ENCODE data around the gene TEKTIP1. TPM values are rescaled to one million over a fixed set of nuclear protein-coding genes. Genes with fewer than 3 reads are reported as not detected.

The TEKTIP1 gene
- total and polyA plus RNA-seq, 9 of the 15 experiments (the other 6 are each of a cell fraction or from before 2014, with no cell fraction given), result 0.66 TPM; not detected in 8

DNA sequence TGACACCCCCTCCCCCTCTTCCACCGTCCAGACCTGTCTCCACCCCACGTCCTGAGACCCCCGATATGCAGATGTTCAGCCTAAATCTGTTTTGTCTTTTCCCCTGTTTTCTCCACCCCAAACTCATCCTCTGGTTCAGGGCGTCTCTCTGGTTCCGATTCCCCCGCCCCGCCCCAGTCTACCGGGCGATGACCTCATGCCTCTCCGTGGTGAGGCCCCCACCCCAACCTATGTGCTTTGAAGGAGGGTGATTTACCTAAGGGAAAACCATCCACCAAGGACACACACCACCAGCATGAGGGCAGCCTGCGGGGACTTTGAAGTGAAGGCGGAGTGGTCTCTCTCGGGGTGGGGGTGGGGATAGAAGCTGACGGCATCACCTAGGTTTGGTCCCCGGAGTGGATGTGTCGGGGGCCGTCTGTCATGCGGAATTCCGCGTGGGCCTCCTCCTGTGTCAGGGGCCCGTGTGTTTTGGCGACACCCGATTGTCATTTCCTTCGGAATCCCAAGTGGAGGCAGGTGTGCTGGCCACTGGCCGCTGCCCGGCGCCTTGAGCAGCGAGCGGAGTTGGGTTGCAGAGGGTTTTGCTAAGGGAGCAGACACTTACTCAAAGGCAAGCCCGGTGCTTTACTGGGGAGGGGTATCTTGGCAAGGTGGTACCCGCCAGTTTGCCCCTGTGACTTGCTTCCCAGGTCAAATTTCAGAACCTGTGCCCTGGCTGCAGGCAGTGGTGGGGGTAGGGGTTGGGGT, 31.4 kb upstream of the TEKTIP1 start (continued):
- TF ChIP-seq RCOR1 (IDR thresholded peaks at IDR 0.05; ENCODE audit: borderline replicate concordance in 1 of 2, low read depth in 2 of 2, low read length in 2 of 2) (no peak), ATF7 (IDR thresholded peaks at IDR 0.05) (peak; percentile 73), NR3C1 (CRISPR knock-in tag; IDR thresholded peaks at IDR 0.05) (no peak), TCF15 (CRISPR knock-in tag; IDR thresholded peaks at IDR 0.05) (no peak), KLF13 (tag; IDR thresholded peaks at IDR 0.05; ENCODE audit: borderline replicate concordance, low read depth) (no peak), BRD9 (IDR thresholded peaks at IDR 0.05; ENCODE audit: low read depth, partially characterized antibody) (no peak), PTBP1 (IDR thresholded peaks at IDR 0.05; ENCODE audit: low read depth, low read length) (no peak), RBM17 (IDR thresholded peaks at IDR 0.05; ENCODE audit: borderline replicate concordance, low read depth, low read length) (no peak), ZNF134 (CRISPR knock-in tag; conservative IDR thresholded peaks at IDR 0.05) (no peak), POLR2G (IDR thresholded peaks at IDR 0.05; ENCODE audit: low read depth, low read length) (peak; percentile 41; the same call in 1 of the 2 replicates), MAFK (IDR thresholded peaks at IDR 0.05; ENCODE audit: low read length) (no peak), ZFPM2 (CRISPR knock-in tag; IDR thresholded peaks at IDR 0.05) (no peak)
- TF ChIP-seq, protein P1, sequence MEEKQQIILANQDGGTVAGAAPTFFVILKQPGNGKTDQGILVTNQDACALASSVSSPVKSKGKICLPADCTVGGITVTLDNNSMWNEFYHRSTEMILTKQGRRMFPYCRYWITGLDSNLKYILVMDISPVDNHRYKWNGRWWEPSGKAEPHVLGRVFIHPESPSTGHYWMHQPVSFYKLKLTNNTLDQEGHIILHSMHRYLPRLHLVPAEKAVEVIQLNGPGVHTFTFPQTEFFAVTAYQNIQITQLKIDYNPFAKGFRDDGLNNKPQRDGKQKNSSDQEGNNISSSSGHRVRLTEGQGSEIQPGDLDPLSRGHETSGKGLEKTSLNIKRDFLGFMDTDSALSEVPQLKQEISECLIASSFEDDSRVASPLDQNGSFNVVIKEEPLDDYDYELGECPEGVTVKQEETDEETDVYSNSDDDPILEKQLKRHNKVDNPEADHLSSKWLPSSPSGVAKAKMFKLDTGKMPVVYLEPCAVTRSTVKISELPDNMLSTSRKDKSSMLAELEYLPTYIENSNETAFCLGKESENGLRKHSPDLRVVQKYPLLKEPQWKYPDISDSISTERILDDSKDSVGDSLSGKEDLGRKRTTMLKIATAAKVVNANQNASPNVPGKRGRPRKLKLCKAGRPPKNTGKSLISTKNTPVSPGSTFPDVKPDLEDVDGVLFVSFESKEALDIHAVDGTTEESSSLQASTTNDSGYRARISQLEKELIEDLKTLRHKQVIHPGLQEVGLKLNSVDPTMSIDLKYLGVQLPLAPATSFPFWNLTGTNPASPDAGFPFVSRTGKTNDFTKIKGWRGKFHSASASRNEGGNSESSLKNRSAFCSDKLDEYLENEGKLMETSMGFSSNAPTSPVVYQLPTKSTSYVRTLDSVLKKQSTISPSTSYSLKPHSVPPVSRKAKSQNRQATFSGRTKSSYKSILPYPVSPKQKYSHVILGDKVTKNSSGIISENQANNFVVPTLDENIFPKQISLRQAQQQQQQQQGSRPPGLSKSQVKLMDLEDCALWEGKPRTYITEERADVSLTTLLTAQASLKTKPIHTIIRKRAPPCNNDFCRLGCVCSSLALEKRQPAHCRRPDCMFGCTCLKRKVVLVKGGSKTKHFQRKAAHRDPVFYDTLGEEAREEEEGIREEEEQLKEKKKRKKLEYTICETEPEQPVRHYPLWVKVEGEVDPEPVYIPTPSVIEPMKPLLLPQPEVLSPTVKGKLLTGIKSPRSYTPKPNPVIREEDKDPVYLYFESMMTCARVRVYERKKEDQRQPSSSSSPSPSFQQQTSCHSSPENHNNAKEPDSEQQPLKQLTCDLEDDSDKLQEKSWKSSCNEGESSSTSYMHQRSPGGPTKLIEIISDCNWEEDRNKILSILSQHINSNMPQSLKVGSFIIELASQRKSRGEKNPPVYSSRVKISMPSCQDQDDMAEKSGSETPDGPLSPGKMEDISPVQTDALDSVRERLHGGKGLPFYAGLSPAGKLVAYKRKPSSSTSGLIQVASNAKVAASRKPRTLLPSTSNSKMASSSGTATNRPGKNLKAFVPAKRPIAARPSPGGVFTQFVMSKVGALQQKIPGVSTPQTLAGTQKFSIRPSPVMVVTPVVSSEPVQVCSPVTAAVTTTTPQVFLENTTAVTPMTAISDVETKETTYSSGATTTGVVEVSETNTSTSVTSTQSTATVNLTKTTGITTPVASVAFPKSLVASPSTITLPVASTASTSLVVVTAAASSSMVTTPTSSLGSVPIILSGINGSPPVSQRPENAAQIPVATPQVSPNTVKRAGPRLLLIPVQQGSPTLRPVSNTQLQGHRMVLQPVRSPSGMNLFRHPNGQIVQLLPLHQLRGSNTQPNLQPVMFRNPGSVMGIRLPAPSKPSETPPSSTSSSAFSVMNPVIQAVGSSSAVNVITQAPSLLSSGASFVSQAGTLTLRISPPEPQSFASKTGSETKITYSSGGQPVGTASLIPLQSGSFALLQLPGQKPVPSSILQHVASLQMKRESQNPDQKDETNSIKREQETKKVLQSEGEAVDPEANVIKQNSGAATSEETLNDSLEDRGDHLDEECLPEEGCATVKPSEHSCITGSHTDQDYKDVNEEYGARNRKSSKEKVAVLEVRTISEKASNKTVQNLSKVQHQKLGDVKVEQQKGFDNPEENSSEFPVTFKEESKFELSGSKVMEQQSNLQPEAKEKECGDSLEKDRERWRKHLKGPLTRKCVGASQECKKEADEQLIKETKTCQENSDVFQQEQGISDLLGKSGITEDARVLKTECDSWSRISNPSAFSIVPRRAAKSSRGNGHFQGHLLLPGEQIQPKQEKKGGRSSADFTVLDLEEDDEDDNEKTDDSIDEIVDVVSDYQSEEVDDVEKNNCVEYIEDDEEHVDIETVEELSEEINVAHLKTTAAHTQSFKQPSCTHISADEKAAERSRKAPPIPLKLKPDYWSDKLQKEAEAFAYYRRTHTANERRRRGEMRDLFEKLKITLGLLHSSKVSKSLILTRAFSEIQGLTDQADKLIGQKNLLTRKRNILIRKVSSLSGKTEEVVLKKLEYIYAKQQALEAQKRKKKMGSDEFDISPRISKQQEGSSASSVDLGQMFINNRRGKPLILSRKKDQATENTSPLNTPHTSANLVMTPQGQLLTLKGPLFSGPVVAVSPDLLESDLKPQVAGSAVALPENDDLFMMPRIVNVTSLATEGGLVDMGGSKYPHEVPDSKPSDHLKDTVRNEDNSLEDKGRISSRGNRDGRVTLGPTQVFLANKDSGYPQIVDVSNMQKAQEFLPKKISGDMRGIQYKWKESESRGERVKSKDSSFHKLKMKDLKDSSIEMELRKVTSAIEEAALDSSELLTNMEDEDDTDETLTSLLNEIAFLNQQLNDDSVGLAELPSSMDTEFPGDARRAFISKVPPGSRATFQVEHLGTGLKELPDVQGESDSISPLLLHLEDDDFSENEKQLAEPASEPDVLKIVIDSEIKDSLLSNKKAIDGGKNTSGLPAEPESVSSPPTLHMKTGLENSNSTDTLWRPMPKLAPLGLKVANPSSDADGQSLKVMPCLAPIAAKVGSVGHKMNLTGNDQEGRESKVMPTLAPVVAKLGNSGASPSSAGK (IDR thresholded peaks at IDR 0.05), result no peak
- TF ChIP-seq, protein P2, sequence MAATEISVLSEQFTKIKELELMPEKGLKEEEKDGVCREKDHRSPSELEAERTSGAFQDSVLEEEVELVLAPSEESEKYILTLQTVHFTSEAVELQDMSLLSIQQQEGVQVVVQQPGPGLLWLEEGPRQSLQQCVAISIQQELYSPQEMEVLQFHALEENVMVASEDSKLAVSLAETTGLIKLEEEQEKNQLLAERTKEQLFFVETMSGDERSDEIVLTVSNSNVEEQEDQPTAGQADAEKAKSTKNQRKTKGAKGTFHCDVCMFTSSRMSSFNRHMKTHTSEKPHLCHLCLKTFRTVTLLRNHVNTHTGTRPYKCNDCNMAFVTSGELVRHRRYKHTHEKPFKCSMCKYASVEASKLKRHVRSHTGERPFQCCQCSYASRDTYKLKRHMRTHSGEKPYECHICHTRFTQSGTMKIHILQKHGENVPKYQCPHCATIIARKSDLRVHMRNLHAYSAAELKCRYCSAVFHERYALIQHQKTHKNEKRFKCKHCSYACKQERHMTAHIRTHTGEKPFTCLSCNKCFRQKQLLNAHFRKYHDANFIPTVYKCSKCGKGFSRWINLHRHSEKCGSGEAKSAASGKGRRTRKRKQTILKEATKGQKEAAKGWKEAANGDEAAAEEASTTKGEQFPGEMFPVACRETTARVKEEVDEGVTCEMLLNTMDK (IDR thresholded peaks at IDR 0.05; ENCODE audit: borderline replicate concordance, insufficient read depth, low read depth, low read length, poor library complexity, severe bottlenecking), result no peak

Data from K562 (cell line).